Breast epithelium (tissue), 4 donors: ENCODE measurements around the gene TTLL12. TPM values are rescaled to one million over a fixed set of nuclear protein-coding genes. Genes with fewer than 3 reads are reported as not detected.

Experiments used
- DNase-seq, 2 donors: peaks; one replicate each; pipeline ENCODE4 v3.0.0-alpha.2; 2019; ENCODE audit warnings: low spot score in 2 of 2
- H3K27ac ChIP-seq, 2 donors: fragments of 200-600 bp; sonication (generic) in 1 of 2; one replicate each; pipeline ENCODE4 v1.5.1; 2016 to 2019; ENCODE audit warnings: mild to moderate bottlenecking in 1 of 2
- H3K27me3 ChIP-seq, 2 donors: fragments of 200-600 bp; sonication (generic) in 1 of 2; one replicate each; pipeline versions ENCODE4 v1.5.1 to v1.6.0; 2017 to 2019; ENCODE audit warnings: control low read depth in 1 of 2, mild to moderate bottlenecking in 1 of 2
- H3K36me3 ChIP-seq: fragments of 200-600 bp; one replicate; pipeline ENCODE4 v1.5.1; 2019
- H3K4me1 ChIP-seq, 2 donors: fragments of 200-600 bp; sonication (generic); one replicate each; pipeline ENCODE4 v1.5.1; 2016 to 2019; ENCODE audit warnings: control low read depth in 1 of 2
- H3K4me3 ChIP-seq, 3 donors: fragments of 200-600 bp; sonication (generic); 1 replicate in 2 of 3; 2 replicates in 1 of 3; pipeline ENCODE4 v1.5.1; 2016 to 2019; ENCODE audit warnings: mild to moderate bottlenecking in 3 of 3, moderate library complexity in 2 of 3
- H3K9me3 ChIP-seq, 2 donors: fragments of 200-600 bp; sonication (generic) in 1 of 2; one replicate each; pipeline ENCODE4 v1.5.1; 2016 to 2019; ENCODE audit warnings: control low read depth in 1 of 2
- POLR2A ChIP-seq: fragments of 450-650 bp; IDR thresholded peaks from one replicate; pipeline ENCODE4 v1.6.1; 2016; ENCODE audit warnings: antibody characterized with exemption, mild to moderate bottlenecking, moderate library complexity
- POLR2AphosphoS5 ChIP-seq, 3 donors: sonication (generic); formaldehyde crosslinking; IDR thresholded peaks; one replicate each; pipeline ENCODE4 v1.6.1; 2017; ENCODE audit warnings: antibody characterized with exemption in 3 of 3
- intact Hi-C: fragments of 100-400 bp; cut with DNase I; formaldehyde crosslinking; loops from one replicate; pipeline ENCODE4 v1.15.1; 2023; ENCODE audit warnings: low total_unique reads
- total RNA-seq, 3 donors: library from RNA; depleted of rRNA; stranded (reverse); fragments of >200 nt; gene quantifications; one replicate each; pipeline ENCODE4 v1.1.0, GENCODE V29; 2016
- TF ChIP-seq, protein P1 (sequence below), 3 donors: fragments of 450-650 bp; IDR thresholded peaks; one replicate each; pipeline ENCODE4 v1.5.1; 2016 to 2017; ENCODE audit warnings: antibody characterized with exemption in 3 of 3, mild to moderate bottlenecking in 3 of 3, moderate library complexity in 3 of 3

TTLL12 gene
- total RNA-seq, 3 donors from 2014 or later = 25.9 to 36.0 (median 31.4) TPM

DNA sequence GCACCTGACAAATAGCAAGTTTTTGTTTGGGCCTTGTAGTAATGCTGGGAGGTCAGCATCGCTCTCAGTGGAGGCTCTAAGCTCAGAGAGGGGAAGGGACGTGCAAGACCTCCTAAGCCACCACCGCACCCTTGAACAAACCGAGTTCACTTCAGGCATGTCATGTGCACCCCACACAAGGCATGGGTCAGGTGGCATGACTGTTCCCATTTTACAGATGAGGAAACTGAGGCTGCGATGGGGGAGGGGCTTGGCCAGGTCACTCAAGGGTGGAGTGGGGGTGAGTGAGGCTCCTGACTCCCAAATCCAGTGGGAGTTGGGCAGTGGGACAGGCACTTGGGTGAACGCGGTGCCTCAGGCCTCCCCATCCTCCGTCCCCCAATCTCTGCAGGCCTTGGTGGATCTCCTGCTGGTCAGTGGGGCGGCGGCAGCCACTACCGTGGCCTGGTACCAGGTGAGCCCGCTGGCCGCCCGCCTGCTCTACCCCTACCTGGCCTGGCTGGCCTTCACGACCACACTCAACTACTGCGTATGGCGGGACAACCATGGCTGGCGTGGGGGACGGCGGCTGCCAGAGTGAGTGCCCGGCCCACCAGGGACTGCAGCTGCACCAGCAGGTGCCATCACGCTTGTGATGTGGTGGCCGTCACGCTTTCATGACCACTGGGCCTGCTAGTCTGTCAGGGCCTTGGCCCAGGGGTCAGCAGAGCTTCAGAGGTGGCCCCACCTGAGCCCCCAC lies 24.4 kb downstream of the TTLL12 start:
- H3K4me3 ChIP-seq = no peak overlapping the region
- DNase-seq = no peak
- H3K4me1 ChIP-seq = peaks cover 0 to 9% of the 10 kb centered on the region in 2 donors
- H3K27ac ChIP-seq = no peak overlapping the region
- no peak for TF ChIP-seq POLR2AphosphoS5 (IDR thresholded peaks at IDR 0.05)
- TF ChIP-seq POLR2A = no peak
- TF ChIP-seq, protein P1, sequence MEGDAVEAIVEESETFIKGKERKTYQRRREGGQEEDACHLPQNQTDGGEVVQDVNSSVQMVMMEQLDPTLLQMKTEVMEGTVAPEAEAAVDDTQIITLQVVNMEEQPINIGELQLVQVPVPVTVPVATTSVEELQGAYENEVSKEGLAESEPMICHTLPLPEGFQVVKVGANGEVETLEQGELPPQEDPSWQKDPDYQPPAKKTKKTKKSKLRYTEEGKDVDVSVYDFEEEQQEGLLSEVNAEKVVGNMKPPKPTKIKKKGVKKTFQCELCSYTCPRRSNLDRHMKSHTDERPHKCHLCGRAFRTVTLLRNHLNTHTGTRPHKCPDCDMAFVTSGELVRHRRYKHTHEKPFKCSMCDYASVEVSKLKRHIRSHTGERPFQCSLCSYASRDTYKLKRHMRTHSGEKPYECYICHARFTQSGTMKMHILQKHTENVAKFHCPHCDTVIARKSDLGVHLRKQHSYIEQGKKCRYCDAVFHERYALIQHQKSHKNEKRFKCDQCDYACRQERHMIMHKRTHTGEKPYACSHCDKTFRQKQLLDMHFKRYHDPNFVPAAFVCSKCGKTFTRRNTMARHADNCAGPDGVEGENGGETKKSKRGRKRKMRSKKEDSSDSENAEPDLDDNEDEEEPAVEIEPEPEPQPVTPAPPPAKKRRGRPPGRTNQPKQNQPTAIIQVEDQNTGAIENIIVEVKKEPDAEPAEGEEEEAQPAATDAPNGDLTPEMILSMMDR (IDR thresholded peaks at IDR 0.05) = no peak
- H3K36me3 ChIP-seq = no peaks in the 10 kb centered on the region
- no peaks in the 10 kb centered on the region for H3K9me3 ChIP-seq
- H3K27me3 ChIP-seq = no peaks in the 10 kb centered on the region
- intact Hi-C loops = no loop called here

DNA sequence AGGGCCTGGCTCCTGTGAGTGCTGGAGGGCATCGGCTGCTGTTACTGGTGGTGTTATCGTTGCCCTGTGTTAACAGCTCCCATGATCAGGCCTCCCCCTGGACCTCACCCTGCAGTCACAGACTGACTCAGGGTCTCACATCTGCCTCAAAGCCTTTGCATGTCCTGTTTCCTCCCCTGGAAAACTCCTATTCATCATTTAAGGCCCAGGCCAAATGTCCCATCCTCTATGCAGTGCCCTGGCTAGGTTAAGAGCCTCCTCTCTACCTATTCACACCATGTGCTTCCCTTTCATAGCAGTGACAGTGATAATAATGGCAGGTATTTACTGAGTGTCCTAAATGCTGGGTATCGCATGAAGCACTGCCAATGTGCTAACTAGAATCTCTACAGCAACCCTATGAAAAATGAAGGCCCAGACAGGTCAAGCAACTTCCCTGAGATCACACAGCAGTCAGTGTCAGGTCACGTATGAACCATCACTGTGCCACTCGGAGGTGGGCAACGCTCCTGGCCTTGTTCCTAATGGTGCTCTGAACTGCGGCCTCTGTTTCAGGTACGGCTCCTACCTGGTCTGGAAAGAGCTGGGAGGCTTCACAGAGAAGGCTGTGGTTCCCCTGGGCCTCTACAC lies 26.3 kb downstream of the TTLL12 start:
- Histone ChIP-seq H3K27me3 (no peaks in the 10 kb centered on the region), H3K4me1 (peaks cover 0 to 9% of the 10 kb centered on the region in 2 donors), H3K4me3 (no peak overlapping the region), H3K36me3 (no peaks in the 10 kb centered on the region), H3K27ac (no peak overlapping the region), H3K9me3 (no peaks in the 10 kb centered on the region)
- DNase-seq = no peak
- intact Hi-C loops = no loop called here
- TF ChIP-seq POLR2AphosphoS5 (IDR thresholded peaks at IDR 0.05) (no peak), POLR2A (no peak)
- TF ChIP-seq, protein P1 (IDR thresholded peaks at IDR 0.05) = no peak

DNA sequence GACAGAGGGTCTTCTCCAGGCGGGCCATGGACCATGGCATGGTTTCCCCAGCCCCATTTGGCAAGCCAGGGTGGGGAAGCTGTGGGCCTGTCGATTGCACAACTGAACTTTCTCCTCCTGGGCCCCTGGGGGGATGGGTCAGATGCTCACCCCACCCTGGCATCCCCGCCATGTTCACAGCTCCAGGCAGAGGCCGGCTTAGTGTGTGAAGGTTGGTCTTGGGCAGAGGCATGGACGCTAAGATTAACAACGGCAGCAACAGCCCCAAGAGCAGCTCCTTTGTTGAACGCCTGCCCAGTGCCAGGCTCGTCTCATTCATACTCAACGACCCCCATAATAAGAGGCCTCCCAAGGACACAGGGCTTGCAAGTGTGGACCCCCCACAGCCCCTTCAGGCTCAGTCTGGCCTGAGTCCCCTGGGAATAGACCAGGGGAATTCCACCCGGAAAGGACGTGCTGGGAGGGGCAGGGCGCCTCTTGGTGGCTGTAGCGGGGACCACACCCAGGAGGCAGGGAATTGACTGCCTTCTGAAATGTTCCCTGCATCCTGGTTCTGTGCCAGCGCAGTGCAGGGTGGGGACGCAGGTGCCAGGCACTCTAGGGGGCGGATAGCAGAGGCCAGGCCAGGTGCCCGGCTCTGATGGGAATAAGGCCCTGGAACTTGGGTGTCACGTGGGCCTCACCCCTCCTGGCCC lies 27.3 kb downstream of the TTLL12 start:
- Histone ChIP-seq H3K4me1 (peaks cover 0 to 9% of the 10 kb centered on the region in 2 donors), H3K4me3 (no peak overlapping the region), H3K9me3 (no peaks in the 10 kb centered on the region), H3K27ac (no peak overlapping the region), H3K27me3 (no peaks in the 10 kb centered on the region), H3K36me3 (no peaks in the 10 kb centered on the region)
- TF ChIP-seq, protein P1 (IDR thresholded peaks at IDR 0.05) = no peak
- TF ChIP-seq POLR2AphosphoS5 (IDR thresholded peaks at IDR 0.05) (no peak), POLR2A (no peak)
- no peak for DNase-seq
- intact Hi-C loops = loop anchor here (10.0 kb wide), 1 partner anchor 1205 kb away; no protein-coding TSS in a partner anchor

DNA sequence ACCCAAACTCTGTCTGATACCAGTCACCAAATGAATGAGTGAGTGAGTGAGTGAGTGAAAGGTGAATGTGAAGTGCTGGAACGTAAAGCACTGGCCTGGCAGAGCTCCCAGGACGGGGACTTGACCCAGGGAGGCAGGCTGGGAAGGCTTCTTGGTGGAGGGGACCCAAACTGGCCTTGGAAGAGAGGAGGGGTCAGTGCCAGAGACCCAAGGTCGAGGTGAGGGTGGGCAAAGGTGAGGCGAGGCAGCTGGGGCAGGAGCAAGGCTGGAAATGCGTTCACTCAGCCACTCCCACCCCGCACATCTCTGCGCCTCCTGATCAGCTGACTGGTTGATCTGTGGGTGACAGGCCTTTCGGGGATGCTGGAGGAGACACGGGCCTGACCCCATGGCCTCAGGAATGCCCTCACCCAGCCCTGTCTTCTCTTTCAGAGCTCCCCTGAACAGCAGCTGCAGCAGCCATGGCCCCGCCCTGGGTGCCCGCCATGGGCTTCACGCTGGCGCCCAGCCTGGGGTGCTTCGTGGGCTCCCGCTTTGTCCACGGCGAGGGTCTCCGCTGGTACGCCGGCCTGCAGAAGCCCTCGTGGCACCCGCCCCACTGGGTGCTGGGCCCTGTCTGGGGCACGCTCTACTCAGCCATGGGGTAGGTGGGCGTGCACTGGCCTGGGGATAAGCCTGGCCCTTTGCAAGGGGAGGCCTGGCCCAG lies 28.0 kb downstream of the TTLL12 start:
- Histone ChIP-seq H3K9me3 (no peaks in the 10 kb centered on the region), H3K4me3 (no peak overlapping the region), H3K4me1 (peaks cover 0 to 6% of the 10 kb centered on the region in 2 donors), H3K27ac (no peak overlapping the region), H3K27me3 (no peaks in the 10 kb centered on the region), H3K36me3 (no peaks in the 10 kb centered on the region)
- TF ChIP-seq, protein P1 (IDR thresholded peaks at IDR 0.05) = no peak
- TF ChIP-seq POLR2AphosphoS5 (IDR thresholded peaks at IDR 0.05) (no peak), POLR2A (no peak)
- intact Hi-C loops = loop anchor here (10.0 kb wide), 1 partner anchor 1206 kb away; no protein-coding TSS in a partner anchor
- no peak for DNase-seq
